DND-41 (cell line): ENCODE measurements around the gene CELSR3.

Experiments
- ATAC-seq: fragments of 200-7000 bp; cut with Tn5 transposase; 3 replicates; pipeline ENCODE4 v1.9.1; 2021; ENCODE audit warnings: low read depth; ENCODE audit not compliant: insufficient read depth
- DNase-seq: peaks from one replicate; pipeline ENCODE4 v3.0.0-alpha.2; 2020
- H2AFZ ChIP-seq: 2 replicates; pipeline ENCODE4 v1.6.0; 2012; ENCODE audit warnings: low read depth, low read length
- H3K27ac ChIP-seq: 2 replicates; pipeline ENCODE4 v1.5.1; 2012; ENCODE audit warnings: low read length, inconsistent platforms
- H3K27me3 ChIP-seq: fragments of 200-600 bp; sonication (generic); 2 replicates; pipeline ENCODE4 v1.6.0; 2012; ENCODE audit warnings: low read length, mild to moderate bottlenecking, inconsistent platforms; ENCODE audit not compliant: insufficient read depth, poor library complexity
- H3K36me3 ChIP-seq: 2 replicates; pipeline ENCODE4 v1.5.1; 2012; ENCODE audit warnings: low read length, inconsistent platforms; ENCODE audit not compliant: insufficient read depth
- H3K4me1 ChIP-seq: 2 replicates; pipeline ENCODE4 v1.5.1; 2012; ENCODE audit warnings: mild to moderate bottlenecking, low read length; ENCODE audit not compliant: insufficient read depth
- H3K4me2 ChIP-seq: 2 replicates; pipeline ENCODE4 v1.6.0; 2012; ENCODE audit warnings: mild to moderate bottlenecking, moderate library complexity, low read length, inconsistent platforms; ENCODE audit not compliant: insufficient read depth
- H3K4me3 ChIP-seq, 2 experiments: fragments of 200-600 bp in 1 of 2; shearing (Covaris generic) in 1 of 2; 2 replicates each; pipeline ENCODE4 v1.5.1; 2012 to 2016; ENCODE audit warnings: inconsistent platforms in 2 of 2, low read length in 2 of 2, mild to moderate bottlenecking in 2 of 2, low read depth in 1 of 2, moderate library complexity in 1 of 2
- H3K79me2 ChIP-seq: 2 replicates; pipeline ENCODE4 v1.6.0; 2012; ENCODE audit warnings: low read length, inconsistent platforms; ENCODE audit not compliant: insufficient read depth
- H3K9ac ChIP-seq: 2 replicates; pipeline ENCODE4 v1.6.0; 2012; ENCODE audit warnings: low read depth, mild to moderate bottlenecking, inconsistent platforms, low read length, moderate library complexity
- H3K9me3 ChIP-seq: 2 replicates; pipeline ENCODE4 v1.5.1; 2012; ENCODE audit warnings: low read length, moderate library complexity, mild to moderate bottlenecking, inconsistent platforms; ENCODE audit not compliant: insufficient read depth, severe bottlenecking
- H4K20me1 ChIP-seq: 2 replicates; pipeline ENCODE4 v1.6.0; 2012; ENCODE audit warnings: low read length; ENCODE audit not compliant: insufficient read depth
- EZH2 ChIP-seq: IDR thresholded peaks from 3 replicates; pipeline ENCODE4 v1.6.1; 2012; ENCODE audit warnings: borderline replicate concordance, low read depth, mild to moderate bottlenecking, moderate library complexity, low read length, inconsistent platforms; ENCODE audit not compliant: severe bottlenecking
- TF ChIP-seq, protein P1 (sequence below): IDR thresholded peaks from 2 replicates; pipeline ENCODE4 v1.5.1; 2012; ENCODE audit warnings: borderline replicate concordance, low read length, moderate library complexity, mild to moderate bottlenecking; ENCODE audit not compliant: poor library complexity, severe bottlenecking; ENCODE audit errors: extremely low read depth

The CELSR3 gene

DNA sequence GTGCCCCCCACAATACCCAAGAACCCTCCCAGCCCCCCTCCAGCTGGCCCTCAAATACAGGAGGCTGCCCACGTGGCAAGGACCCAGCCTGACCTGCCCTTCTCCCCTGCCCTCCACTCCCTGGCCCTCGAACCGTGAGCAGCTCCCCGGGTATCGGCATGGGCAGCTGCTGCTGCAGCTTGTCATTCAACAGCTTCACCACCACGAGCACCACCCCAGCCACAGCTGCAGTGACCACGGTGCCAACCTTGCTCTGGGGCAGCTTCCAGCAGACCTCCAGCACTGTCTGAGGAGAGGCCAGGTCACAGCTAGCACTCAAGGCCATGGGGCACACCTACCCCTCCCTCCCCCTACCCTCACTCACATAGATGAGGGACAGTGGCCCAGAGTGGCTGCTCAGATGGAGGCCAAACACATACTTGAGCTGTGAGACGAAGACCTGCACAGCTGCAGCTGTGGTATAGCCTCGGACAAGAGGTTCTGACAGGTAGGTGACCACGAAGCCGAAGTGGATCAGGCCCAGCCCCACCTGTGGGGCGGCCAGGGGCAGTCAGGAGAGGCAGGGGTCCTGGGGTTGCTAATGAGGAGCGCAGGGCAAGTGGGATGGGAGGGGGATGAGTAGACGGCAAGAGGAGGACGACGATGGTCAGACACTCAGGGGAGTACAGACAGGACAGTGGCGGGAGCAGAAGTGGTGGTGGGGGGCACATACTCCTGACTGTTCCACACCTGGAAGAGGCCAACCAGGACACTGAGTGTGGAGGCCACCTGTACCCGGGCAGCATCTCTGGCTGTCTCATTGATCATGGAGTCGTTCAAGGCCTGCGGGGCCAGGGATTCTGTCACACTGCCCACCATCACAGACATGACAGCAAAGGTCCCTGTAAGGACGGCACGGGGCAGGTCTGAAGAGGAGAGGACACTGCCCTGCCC, 30.9 kb downstream of the CELSR3 start:
- Histone ChIP-seq H3K4me2 (no peak overlapping the region), H4K20me1 (peaks cover 16% of the 10 kb centered on the region; the same call in 1 of the 2 replicates), H3K36me3 (peaks cover 51% of the 10 kb centered on the region), H3K4me3 (no peak overlapping the region), H3K4me1 (peaks cover 27% of the 10 kb centered on the region), H3K27me3 (no peaks in the 10 kb centered on the region), H3K9me3 (no peaks in the 10 kb centered on the region), H3K27ac (no peak overlapping the region), H3K79me2 (peaks cover 9% of the 10 kb centered on the region; the same call in 1 of the 2 replicates), H3K9ac (no peak overlapping the region), H2AFZ (no peak overlapping the region)
- ATAC-seq (no peak), DNase-seq (no peak)
- TF ChIP-seq, protein P1, sequence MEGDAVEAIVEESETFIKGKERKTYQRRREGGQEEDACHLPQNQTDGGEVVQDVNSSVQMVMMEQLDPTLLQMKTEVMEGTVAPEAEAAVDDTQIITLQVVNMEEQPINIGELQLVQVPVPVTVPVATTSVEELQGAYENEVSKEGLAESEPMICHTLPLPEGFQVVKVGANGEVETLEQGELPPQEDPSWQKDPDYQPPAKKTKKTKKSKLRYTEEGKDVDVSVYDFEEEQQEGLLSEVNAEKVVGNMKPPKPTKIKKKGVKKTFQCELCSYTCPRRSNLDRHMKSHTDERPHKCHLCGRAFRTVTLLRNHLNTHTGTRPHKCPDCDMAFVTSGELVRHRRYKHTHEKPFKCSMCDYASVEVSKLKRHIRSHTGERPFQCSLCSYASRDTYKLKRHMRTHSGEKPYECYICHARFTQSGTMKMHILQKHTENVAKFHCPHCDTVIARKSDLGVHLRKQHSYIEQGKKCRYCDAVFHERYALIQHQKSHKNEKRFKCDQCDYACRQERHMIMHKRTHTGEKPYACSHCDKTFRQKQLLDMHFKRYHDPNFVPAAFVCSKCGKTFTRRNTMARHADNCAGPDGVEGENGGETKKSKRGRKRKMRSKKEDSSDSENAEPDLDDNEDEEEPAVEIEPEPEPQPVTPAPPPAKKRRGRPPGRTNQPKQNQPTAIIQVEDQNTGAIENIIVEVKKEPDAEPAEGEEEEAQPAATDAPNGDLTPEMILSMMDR: no peak
- TF ChIP-seq EZH2: no peak

DNA sequence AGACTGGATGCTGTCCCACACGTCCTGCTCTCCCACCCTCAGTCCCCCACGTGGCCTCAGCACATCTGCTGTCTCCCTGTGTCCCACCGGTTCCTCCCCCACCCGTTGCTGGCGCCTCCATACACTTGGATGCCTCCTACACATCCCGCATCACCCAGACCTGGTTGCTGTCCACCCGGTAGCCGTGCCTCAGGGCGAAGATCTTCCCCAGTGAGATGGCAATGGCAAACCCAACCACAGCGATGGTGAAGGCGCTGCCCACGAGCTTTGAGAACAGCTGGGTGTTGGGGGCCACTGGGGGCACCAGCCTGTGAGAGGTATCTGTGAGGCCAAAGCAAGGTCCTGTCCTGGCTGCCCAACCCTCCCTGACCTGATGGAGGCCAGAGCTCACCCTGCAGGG, 31.9 kb downstream of the CELSR3 start:
- Histone ChIP-seq H3K4me2 (no peak overlapping the region), H3K4me3 (no peak overlapping the region), H3K9me3 (no peaks in the 10 kb centered on the region), H4K20me1 (peaks cover 16% of the 10 kb centered on the region; the same call in 1 of the 2 replicates), H3K27ac (no peak overlapping the region), H3K79me2 (peaks cover 9% of the 10 kb centered on the region; the same call in 1 of the 2 replicates), H3K9ac (no peak overlapping the region), H2AFZ (no peak overlapping the region), H3K27me3 (no peaks in the 10 kb centered on the region), H3K4me1 (peaks cover 19% of the 10 kb centered on the region), H3K36me3 (peaks cover 60% of the 10 kb centered on the region)
- no peak for TF ChIP-seq EZH2
- DNase-seq: no peak
- ATAC-seq: no peak

DNA sequence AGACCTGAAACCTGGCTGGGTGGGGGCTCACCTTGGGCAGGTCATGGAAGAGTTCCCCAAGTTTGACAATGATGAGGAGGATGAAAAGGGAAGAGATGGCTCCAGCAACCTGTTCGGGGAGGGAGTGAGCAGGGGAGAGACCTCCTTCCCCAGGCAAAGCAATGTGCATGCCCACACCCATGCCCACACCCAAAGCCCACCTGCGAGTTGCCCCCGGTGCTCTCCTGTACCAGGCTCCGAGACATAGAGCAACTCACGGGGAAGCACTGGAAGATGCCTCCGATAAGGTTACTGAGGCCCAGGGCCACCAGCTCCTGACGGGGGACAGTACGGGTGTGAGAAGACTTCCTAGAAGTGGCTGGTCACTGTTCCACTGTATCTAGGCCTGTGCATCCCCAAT, 32.3 kb downstream of the CELSR3 start:
- Histone ChIP-seq H2AFZ (no peak overlapping the region), H3K4me2 (no peak overlapping the region), H3K27me3 (no peaks in the 10 kb centered on the region), H3K27ac (no peak overlapping the region), H3K79me2 (peaks cover 9% of the 10 kb centered on the region; the same call in 1 of the 2 replicates), H3K4me3 (no peak overlapping the region), H4K20me1 (peaks cover 16% of the 10 kb centered on the region; the same call in 1 of the 2 replicates), H3K9ac (no peak overlapping the region), H3K9me3 (no peaks in the 10 kb centered on the region), H3K36me3 (peaks cover 64% of the 10 kb centered on the region), H3K4me1 (peaks cover 16% of the 10 kb centered on the region)
- DNase-seq: no peak
- ATAC-seq: no peak
- TF ChIP-seq, protein P1: no peak
- no peak for TF ChIP-seq EZH2

DNA sequence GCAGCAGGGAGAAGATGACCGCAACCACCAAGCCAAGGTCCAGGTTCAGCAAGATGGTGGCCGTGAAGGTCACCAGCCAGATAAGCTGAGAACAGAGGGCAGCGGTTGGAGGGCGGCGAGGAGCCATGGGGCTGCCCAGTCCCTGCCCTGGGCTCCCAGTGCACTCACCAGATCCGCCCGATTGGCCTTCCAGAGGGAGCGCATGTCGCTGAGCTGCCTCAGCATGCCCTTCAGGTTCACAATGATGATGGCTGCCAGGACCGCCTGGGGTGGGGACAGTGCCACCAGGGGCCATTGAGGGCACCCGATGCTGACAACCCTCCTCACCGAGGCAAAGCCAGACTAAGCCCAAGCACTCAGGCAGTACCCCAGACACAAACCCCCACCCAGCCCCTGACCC, 32.8 kb downstream of the CELSR3 start:
- ATAC-seq: no peak
- H3K4me2 ChIP-seq: no peak overlapping the region
- TF ChIP-seq EZH2: no peak
- TF ChIP-seq, protein P1: no peak
- DNase-seq: no peak
- H4K20me1 ChIP-seq: peaks cover 16% of the 10 kb centered on the region; the same call in 1 of the 2 replicates
- peaks cover 16% of the 10 kb centered on the region for H3K4me1 ChIP-seq
- peaks cover 9% of the 10 kb centered on the region; the same call in 1 of the 2 replicates for H3K79me2 ChIP-seq
- no peak overlapping the region for H3K4me3 ChIP-seq
- H3K36me3 ChIP-seq: peaks cover 67% of the 10 kb centered on the region
- H3K9ac ChIP-seq: no peak overlapping the region
- no peak overlapping the region for H2AFZ ChIP-seq
- no peaks in the 10 kb centered on the region for H3K9me3 ChIP-seq
- no peaks in the 10 kb centered on the region for H3K27me3 ChIP-seq
- H3K27ac ChIP-seq: no peak overlapping the region
